MM.1S (cell line): ENCODE measurements around the gene SRM.
A peak's percentile ranks its signal among the peaks of the same experiment; 100 is the strongest.

Experiments used
- DNase-seq: peaks from one replicate; pipeline ENCODE4 v3.0.0-alpha.2; 2015
- H2AFZ ChIP-seq: fragments of 300-600 bp; sonication (generic); 2 replicates; pipeline ENCODE4 v1.6.0; 2016; ENCODE audit warnings: antibody characterized with exemption, low read length
- H3F3A ChIP-seq: fragments of 300-600 bp; sonication (generic); 2 replicates; pipeline ENCODE4 v1.6.1; 2016; ENCODE audit warnings: mild to moderate bottlenecking, antibody characterized with exemption, low read length, moderate library complexity, mixed read lengths; ENCODE audit not compliant: insufficient read depth
- H3K27ac ChIP-seq: fragments of 300-600 bp; sonication (generic); 2 replicates; pipeline ENCODE4 v1.5.1; 2016; ENCODE audit warnings: mild to moderate bottlenecking, low read length
- H3K27me3 ChIP-seq: fragments of 300-600 bp; sonication (generic); replicated peaks from 2 replicates; pipeline ENCODE4 v1.6.0; 2016; ENCODE audit warnings: low read length; ENCODE audit not compliant: insufficient read depth
- H3K36me3 ChIP-seq: fragments of 300-600 bp; sonication (generic); replicated peaks from 2 replicates; pipeline ENCODE4 v1.6.1; 2016; ENCODE audit warnings: mild to moderate bottlenecking, low read length, mixed read lengths; ENCODE audit not compliant: insufficient read depth
- H3K4me1 ChIP-seq: fragments of 300-600 bp; sonication (generic); 2 replicates; pipeline ENCODE4 v1.6.1; 2016; ENCODE audit warnings: low read length, mixed read lengths
- H3K4me2 ChIP-seq: fragments of 300-600 bp; sonication (generic); 2 replicates; pipeline ENCODE4 v1.6.0; 2016; ENCODE audit warnings: low read depth, low read length
- H3K4me3 ChIP-seq: fragments of 300-600 bp; sonication (generic); 2 replicates; pipeline ENCODE4 v1.5.1; 2016; ENCODE audit warnings: low read length, mixed read lengths
- H3K79me2 ChIP-seq: fragments of 300-600 bp; sonication (generic); 2 replicates; pipeline ENCODE4 v1.6.1; 2016; ENCODE audit warnings: mixed run types, low read length, mixed read lengths
- H3K9ac ChIP-seq: fragments of 300-600 bp; sonication (generic); 2 replicates; pipeline ENCODE4 v1.6.1; 2016; ENCODE audit warnings: low read length, mixed read lengths
- H3K9me2 ChIP-seq: fragments of 300-600 bp; sonication (generic); replicated peaks from 2 replicates; pipeline ENCODE4 v1.6.1; 2016; ENCODE audit warnings: mild to moderate bottlenecking, low read length, mixed read lengths; ENCODE audit not compliant: insufficient read depth
- H3K9me3 ChIP-seq: fragments of 300-600 bp; sonication (generic); replicated peaks from 2 replicates; pipeline ENCODE4 v1.6.1; 2016; ENCODE audit warnings: mild to moderate bottlenecking, low read length, mixed read lengths; ENCODE audit not compliant: insufficient read depth
- H4K20me1 ChIP-seq: fragments of 300-600 bp; sonication (generic); 2 replicates; pipeline ENCODE4 v1.6.1; 2016; ENCODE audit warnings: mild to moderate bottlenecking, low read length, moderate library complexity, mixed read lengths; ENCODE audit not compliant: insufficient read depth
- EZH2 ChIP-seq: fragments of 300-600 bp; sonication (generic); optimal IDR thresholded peaks from 2 replicates; pipeline ENCODE3; 2017; ENCODE audit warnings: low read depth, mild to moderate bottlenecking, antibody characterized with exemption, low read length, mixed read lengths
- EZH2phosphoT487 ChIP-seq: fragments of 300-600 bp; sonication (generic); IDR thresholded peaks from 2 replicates; pipeline ENCODE4 v1.6.1; 2018; ENCODE audit warnings: antibody characterized with exemption, low read length
- TF ChIP-seq, protein P1 (sequence below): fragments of 300-600 bp; sonication (generic); IDR thresholded peaks from 2 replicates; pipeline ENCODE4 v1.5.1; 2016; ENCODE audit warnings: antibody characterized with exemption, low read length, mixed read lengths

SRM gene

DNA sequence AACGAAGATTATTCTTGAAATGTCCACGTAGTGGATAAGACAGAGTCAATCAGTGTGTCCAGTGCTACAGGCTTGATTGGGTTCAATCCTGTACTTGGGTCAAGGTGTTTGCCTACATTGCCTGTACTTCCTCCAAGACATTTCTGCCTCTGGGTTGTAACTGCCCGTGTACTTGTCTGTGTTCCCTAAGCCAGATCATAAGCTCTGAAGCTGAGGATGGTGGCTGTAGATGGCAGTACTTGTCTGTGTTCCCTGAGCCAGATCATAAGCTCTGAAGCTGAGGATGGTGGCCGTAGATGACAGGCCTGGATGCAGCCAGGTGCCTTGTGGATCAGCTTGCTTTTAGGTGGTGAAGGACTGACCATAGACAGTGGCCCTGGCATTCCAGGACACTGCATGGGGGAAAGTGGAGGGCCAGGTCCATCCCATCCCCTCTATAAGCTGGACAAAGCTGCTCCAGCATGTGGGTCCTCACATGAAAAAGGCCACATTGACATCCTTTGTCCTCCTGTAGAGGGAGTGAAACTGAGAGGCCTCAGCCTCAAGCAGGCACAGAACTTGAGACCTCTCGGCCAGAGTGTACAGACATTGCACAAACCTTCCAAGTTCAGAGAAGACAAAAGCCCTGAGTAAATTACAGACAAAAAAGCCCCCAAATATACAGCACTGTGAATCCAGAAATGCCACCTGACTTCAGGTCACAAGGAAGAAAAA is 2.0 kb upstream of the SRM start:
- Histone ChIP-seq H3K9ac (no peak overlapping the region), H3K27ac (no peak overlapping the region), H3K4me1 (peaks cover 10% of the 10 kb centered on the region), H3K27me3 (no peaks in the 10 kb centered on the region), H3K9me2 (no peaks in the 10 kb centered on the region), H3K79me2 (peaks cover 42% of the 10 kb centered on the region), H2AFZ (no peak overlapping the region), H3K4me3 (no peak overlapping the region), H4K20me1 (no peaks in the 10 kb centered on the region), H3K36me3 (peaks cover 7% of the 10 kb centered on the region), H3K9me3 (no peaks in the 10 kb centered on the region), H3K4me2 (no peak overlapping the region), H3F3A (peaks cover 8% of the 10 kb centered on the region)
- DNase-seq, result no peak
- TF ChIP-seq EZH2phosphoT487 (no peak), EZH2 (no peak)
- TF ChIP-seq, protein P1, sequence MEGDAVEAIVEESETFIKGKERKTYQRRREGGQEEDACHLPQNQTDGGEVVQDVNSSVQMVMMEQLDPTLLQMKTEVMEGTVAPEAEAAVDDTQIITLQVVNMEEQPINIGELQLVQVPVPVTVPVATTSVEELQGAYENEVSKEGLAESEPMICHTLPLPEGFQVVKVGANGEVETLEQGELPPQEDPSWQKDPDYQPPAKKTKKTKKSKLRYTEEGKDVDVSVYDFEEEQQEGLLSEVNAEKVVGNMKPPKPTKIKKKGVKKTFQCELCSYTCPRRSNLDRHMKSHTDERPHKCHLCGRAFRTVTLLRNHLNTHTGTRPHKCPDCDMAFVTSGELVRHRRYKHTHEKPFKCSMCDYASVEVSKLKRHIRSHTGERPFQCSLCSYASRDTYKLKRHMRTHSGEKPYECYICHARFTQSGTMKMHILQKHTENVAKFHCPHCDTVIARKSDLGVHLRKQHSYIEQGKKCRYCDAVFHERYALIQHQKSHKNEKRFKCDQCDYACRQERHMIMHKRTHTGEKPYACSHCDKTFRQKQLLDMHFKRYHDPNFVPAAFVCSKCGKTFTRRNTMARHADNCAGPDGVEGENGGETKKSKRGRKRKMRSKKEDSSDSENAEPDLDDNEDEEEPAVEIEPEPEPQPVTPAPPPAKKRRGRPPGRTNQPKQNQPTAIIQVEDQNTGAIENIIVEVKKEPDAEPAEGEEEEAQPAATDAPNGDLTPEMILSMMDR, result no peak

DNA sequence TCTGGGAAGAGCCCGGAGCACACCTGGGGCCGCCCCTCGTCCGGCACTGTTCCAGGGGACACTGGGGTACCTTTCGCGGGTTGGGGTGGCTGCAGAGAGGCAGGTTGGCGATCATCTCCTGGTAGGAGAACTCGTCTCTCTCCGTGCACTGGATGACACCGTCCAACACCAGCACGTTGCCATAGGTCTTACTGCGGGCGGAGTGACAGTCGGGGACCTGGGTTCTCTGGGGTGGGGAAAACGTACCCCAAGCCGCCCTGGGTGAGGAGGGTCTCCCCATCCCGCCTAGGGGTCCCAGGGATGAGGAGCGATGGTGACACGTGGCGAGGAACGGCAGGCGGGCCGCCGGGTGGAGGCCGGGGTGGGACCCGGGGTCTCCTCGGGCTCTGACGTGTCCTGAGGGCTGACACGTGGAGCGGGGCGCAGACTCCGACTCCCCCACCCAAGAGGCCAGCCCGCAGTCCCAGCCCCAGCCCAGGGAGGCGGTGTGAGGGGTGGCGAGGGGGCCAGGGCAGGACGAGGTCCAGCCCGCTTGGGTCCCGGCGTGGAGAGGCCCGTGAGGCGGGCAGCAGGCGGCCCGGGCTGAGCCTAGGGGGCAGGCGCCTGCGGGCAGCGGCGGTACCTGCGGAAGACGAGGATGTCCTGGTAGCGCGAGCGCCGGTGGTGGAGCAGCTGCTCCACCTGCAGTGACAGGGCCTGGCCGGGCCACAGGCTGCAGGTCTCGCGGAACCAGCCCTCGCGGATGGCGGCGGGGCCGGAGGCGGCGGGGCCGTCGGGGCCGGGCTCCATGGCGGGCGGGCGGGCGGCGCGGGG is 457 bp downstream of the SRM start:
- Histone ChIP-seq H3K27me3 (no peaks in the 10 kb centered on the region), H3K9ac (peak overlapping the region; percentile 95), H3F3A (peaks cover 11% of the 10 kb centered on the region), H3K27ac (peak overlapping the region; percentile 10; the same call in 1 of the 2 replicates), H2AFZ (peak overlapping the region; percentile 85), H3K4me2 (peak overlapping the region; percentile 87), H3K9me3 (no peaks in the 10 kb centered on the region), H3K79me2 (peaks cover 42% of the 10 kb centered on the region), H3K4me3 (peak overlapping the region; percentile 99), H3K4me1 (peaks cover 10% of the 10 kb centered on the region), H4K20me1 (0 out of 2 replicates have a peak, but pooled peaks cover 1% of the 10 kb centered on the region), H3K36me3 (no peaks in the 10 kb centered on the region; the same call in none of the 2 replicates), H3K9me2 (no peaks in the 10 kb centered on the region)
- peak; percentile 24 for DNase-seq
- TF ChIP-seq, protein P1, result no peak
- TF ChIP-seq EZH2, result no peak

DNA sequence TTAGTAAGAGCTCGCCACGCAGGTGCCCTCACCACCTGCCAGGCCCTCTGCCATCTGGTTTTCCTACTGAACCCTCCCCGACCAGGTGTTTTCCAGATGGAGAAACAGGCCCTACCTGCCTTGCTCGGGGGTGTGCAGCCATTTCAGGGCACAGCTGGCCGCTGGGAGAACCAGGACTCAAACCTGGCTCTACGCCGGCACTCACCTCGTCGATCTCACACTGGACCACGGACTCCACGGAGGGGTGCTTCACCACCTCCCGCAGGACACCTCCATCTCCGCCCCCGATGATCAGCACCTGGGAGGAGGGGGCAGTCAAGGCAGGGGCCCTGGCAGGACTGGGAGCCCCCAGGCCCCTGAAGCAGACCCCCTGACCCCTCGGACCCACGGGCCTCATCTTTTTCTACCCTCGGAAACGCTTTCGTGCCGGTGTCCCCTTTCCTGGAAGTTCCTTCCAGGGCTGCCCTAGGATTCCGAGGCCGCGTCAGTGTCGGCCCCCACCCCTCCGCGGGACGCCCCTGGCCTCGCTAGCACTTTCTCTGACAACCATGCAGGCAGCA is 1.1 kb downstream of the SRM start:
- no peak for TF ChIP-seq EZH2
- TF ChIP-seq, protein P1, result no peak
- TF ChIP-seq EZH2phosphoT487, result no peak
- H3K36me3 ChIP-seq, result no peaks in the 10 kb centered on the region; the same call in none of the 2 replicates
- peak overlapping the region; percentile 85 for H2AFZ ChIP-seq
- H3K27me3 ChIP-seq, result no peaks in the 10 kb centered on the region
- peaks cover 12% of the 10 kb centered on the region for H3K4me1 ChIP-seq
- H3F3A ChIP-seq, result peaks cover 18% of the 10 kb centered on the region
- H3K4me2 ChIP-seq, result peak overlapping the region; percentile 87
- H3K27ac ChIP-seq, result no peak overlapping the region
- H3K79me2 ChIP-seq, result peaks cover 42% of the 10 kb centered on the region
- no peaks in the 10 kb centered on the region for H3K9me3 ChIP-seq
- DNase-seq, result no peak
- peak overlapping the region; percentile 95 for H3K9ac ChIP-seq
- 0 out of 2 replicates have a peak, but pooled peaks cover 3% of the 10 kb centered on the region for H4K20me1 ChIP-seq
- no peaks in the 10 kb centered on the region for H3K9me2 ChIP-seq
- peak overlapping the region; percentile 99 for H3K4me3 ChIP-seq
